ENCODE results near the gene LRRC36. TPM values are rescaled to one million over a fixed set of nuclear protein-coding genes. Genes with fewer than 3 reads are reported as not detected.

The LRRC36 gene
- total and polyA plus RNA-seq, 2 of the 8 experiments (the other 6 are each of a cell fraction or from before 2014, with no cell fraction given) = 0.15 TPM; not detected in 1

- H3K9me3 ChIP-seq (ENCODE audit: insufficient read depth in 2 of 2, low read depth in 1 of 2, low read length in 1 of 2) = no peaks in the 10 kb centered on the region
- no peak overlapping the region for H2BK5ac ChIP-seq (ENCODE audit: low read depth, low read length)
- no peak overlapping the region for H4K8ac ChIP-seq (ENCODE audit: extremely low read depth, insufficient read depth, low read length)
- no peak overlapping the region for H3K27ac ChIP-seq (ENCODE audit: low read depth, low read length)
- no peak overlapping the region for H3K4me3 ChIP-seq (ENCODE audit: extremely low read depth in 1 of 4, insufficient read depth in 2 of 4, low read depth in 3 of 4, low read length in 4 of 4)
- H3K36me3 ChIP-seq (ENCODE audit: control insufficient read depth in 2 of 4, insufficient read depth in 4 of 4, low read length in 3 of 4) = no peaks in the 10 kb centered on the region
- H3K9ac ChIP-seq (replicated peaks in 1 of 4; ENCODE audit: extremely low read depth in 1 of 4, low read depth in 3 of 4, low read length in 3 of 4) = no peak overlapping the region
- no peak overlapping the region for H3K23ac ChIP-seq (ENCODE audit: insufficient read length)
- ChIA-PET POLR2A (ENCODE audit: partially characterized antibody) (interaction anchor here (1.1 to 1.8 kb wide), 3 partner anchors 12 to 104 kb away, joined by 3 to 4 read pairs (median 4); no protein-coding TSS in a partner anchor), CTCF (ENCODE audit: partially characterized antibody) (interaction anchor here (0.7 to 4.4 kb wide), 25 partner anchors 10 to 130 kb away, joined by 3 to 22 read pairs (median 5); partner anchors contain the start of genes HSD11B2 and TPPP3)
- no peak for TF ChIP-seq GTF2F1 (IDR thresholded peaks at IDR 0.05; ENCODE audit: borderline replicate concordance, low read depth, low read length)
- no peak for TF ChIP-seq YY1 (IDR thresholded peaks at IDR 0.05; ENCODE audit: low read depth, low read length)
- no peak for TF ChIP-seq SP4 (IDR thresholded peaks at IDR 0.05; ENCODE audit: low read length)
- no peak for TF ChIP-seq SRF (IDR thresholded peaks at IDR 0.05; ENCODE audit: low read depth, low read length)
- no peak for TF ChIP-seq KDM1A (IDR thresholded peaks at IDR 0.05; ENCODE audit: borderline replicate concordance, low read length)
- no peaks in the 10 kb centered on the region; a peak in 1 of 7 replicates for H3K4me1 ChIP-seq (replicated peaks in 1 of 4; ENCODE audit: control insufficient read depth in 3 of 4, insufficient read depth in 4 of 4, low read length in 3 of 4)
- H2BK12ac ChIP-seq (ENCODE audit: low read depth, low read length) = no peak overlapping the region
- H3K79me2 ChIP-seq (ENCODE audit: control insufficient read depth in 1 of 2, insufficient read depth in 2 of 2, low read length in 2 of 2) = no peaks in the 10 kb centered on the region
- H3K4me2 ChIP-seq (ENCODE audit: insufficient read depth in 1 of 2, low read depth in 2 of 2, low read length in 2 of 2) = no peak overlapping the region; a peak in 1 of 4 replicates
- H3K23me2 ChIP-seq (ENCODE audit: low read depth, low read length) = peaks cover 7% of the 10 kb centered on the region; the same call in 1 of the 2 replicates
- H4K5ac ChIP-seq (ENCODE audit: insufficient read length, low read depth, low read length) = no peak overlapping the region
- no peak for FAIRE-seq
- H3K14ac ChIP-seq (ENCODE audit: insufficient read length) = no peak overlapping the region
- no peak overlapping the region for H2AFZ ChIP-seq (ENCODE audit: low read length)
- 84% methylated on average over 3 of the region's 3 CpGs; no CpG with 5 or more reads in 1 of the 2 experiments for WGBS, 2 experiments (ENCODE audit: extremely low coverage in 1 of 2, insufficient coverage in 1 of 2, insufficient read length in 1 of 2, insufficient replicate concordance in 2 of 2, low coverage in 1 of 2, low lambda C conversion rate in 2 of 2, missing lambda C conversion rate in 1 of 2)
- H3K4ac ChIP-seq (replicated peaks; ENCODE audit: insufficient read length, low read depth, low read length) = no peak overlapping the region
- H2BK120ac ChIP-seq (replicated peaks; ENCODE audit: low read depth, low read length) = no peak overlapping the region
- no peaks in the 10 kb centered on the region for H4K20me1 ChIP-seq (replicated peaks in 1 of 2; ENCODE audit: control insufficient read depth in 1 of 2, insufficient read depth in 2 of 2, low read length in 2 of 2)
- DNase-seq (ENCODE audit: low read depth in 1 of 2, low spot score in 2 of 2) = no peak
- H3K56ac ChIP-seq (replicated peaks; ENCODE audit: insufficient read length, low read depth, low read length) = no peak overlapping the region
- H3K79me1 ChIP-seq (ENCODE audit: low read depth, low read length) = no peaks in the 10 kb centered on the region
- H2BK20ac ChIP-seq (ENCODE audit: low read length) = no peak overlapping the region
- H2BK15ac ChIP-seq (ENCODE audit: low read length) = no peak overlapping the region
- no peak overlapping the region for H3K18ac ChIP-seq (ENCODE audit: extremely low read depth, low read length)
- H2AK5ac ChIP-seq (ENCODE audit: low read depth, low read length) = no peak overlapping the region
- no peak overlapping the region for H4K91ac ChIP-seq (replicated peaks; ENCODE audit: insufficient read length, low read length)
- peaks cover 0 to 4% (median under 1%) of the 10 kb centered on the region in 4 experiments; a peak in 3 of 7 replicates for H3K27me3 ChIP-seq (replicated peaks in 1 of 4; ENCODE audit: control insufficient read depth in 3 of 4, extremely low read depth in 1 of 4, insufficient read depth in 3 of 4, low read length in 3 of 4)
Observed at GRCh38 chr16:67327743-67328142, 1.1 kb downstream of the LRRC36 start.
